DMS114 treated with DMSO at 0.1 percent for 48 hours (cell line): Measurements from ENCODE around the gene RHOB.
"Not testable (repeated sequence)": the region's sequence is repeated elsewhere in the genome, so short reads cannot be mapped to it uniquely, and the experiment has no call there.

ENCODE experiments used
- DNase-seq: peaks from one replicate; lab custom pipeline; 2025; ENCODE audit not compliant: unreplicated experiment; lab: John Stamatoyannopoulos, UW

Gene RHOB

DNA sequence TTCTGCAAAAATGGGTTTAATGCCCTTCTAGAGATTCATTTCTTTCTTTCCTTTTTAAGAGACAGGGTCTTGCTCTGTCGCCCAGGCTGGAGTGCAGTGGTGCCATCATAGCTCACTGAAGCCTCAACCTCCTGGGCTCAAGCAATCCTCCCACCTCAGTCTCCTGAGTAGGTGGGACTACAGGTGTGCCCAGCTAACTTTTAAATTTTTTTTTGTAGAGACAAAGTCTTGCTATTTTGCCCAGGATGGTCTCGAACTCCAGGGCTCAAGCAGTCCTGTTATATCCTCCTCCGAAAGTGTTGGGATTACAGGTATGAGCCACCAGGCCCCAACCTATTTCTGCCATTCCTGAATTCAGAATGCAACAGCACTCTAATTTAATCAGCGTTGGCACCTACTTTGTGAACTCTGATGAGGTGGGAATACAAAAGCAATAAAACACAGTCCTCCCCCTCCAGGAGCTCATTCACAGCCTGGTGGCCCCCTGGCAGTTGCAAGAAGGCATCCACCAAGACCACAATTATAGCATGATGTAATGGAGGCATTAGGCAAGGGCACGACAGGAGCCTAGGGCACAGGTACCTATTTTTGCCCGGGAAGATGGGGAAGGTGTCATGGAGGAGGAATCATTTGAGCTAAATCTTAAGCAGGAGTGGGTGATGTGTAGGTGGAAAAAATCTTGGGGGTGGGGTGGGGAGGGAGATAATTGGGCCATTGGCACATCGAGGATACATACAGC lies 5.1 kb downstream of the RHOB start:
- DNase-seq: no peak

DNA sequence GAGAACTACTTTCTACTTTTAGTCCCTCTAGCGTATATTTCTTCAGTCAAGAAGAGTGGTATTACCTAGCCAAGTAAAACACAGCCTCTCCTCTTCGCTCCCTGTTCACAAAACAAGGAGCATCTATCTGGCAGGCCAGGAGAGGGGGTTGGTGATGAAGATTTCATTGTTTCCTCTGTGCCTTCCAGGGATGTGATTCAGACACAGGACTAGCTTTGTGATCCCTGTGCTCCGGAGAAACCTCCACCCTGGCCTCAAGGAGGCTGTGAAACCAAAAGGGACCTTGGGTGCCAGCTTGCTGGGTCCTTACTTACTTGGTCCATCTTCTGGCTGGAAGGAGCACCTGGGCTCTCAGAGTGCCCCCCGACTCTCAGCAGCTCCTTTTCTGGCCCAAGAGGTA lies 5.7 kb downstream of the RHOB start:
- no peak for DNase-seq

DNA sequence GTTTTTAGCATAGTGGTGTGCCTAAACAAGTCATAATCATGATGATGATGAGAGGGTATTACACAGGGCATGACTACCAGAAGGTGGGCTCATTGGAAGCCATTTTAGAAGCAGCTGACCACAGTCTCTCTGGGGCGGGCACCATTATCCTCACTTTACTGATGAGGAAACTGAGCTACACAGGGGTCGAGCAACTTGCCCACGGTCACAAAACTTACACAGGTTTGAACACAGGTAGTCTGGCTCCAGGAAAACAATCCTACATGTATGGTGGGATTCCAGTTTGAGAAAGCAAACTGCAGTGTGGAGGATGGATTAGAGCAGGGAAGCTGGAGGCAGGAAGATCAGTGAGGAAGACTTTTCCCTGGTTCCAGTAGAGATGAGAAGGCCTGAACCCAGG lies 6.2 kb downstream of the RHOB start:
- DNase-seq: no peak

DNA sequence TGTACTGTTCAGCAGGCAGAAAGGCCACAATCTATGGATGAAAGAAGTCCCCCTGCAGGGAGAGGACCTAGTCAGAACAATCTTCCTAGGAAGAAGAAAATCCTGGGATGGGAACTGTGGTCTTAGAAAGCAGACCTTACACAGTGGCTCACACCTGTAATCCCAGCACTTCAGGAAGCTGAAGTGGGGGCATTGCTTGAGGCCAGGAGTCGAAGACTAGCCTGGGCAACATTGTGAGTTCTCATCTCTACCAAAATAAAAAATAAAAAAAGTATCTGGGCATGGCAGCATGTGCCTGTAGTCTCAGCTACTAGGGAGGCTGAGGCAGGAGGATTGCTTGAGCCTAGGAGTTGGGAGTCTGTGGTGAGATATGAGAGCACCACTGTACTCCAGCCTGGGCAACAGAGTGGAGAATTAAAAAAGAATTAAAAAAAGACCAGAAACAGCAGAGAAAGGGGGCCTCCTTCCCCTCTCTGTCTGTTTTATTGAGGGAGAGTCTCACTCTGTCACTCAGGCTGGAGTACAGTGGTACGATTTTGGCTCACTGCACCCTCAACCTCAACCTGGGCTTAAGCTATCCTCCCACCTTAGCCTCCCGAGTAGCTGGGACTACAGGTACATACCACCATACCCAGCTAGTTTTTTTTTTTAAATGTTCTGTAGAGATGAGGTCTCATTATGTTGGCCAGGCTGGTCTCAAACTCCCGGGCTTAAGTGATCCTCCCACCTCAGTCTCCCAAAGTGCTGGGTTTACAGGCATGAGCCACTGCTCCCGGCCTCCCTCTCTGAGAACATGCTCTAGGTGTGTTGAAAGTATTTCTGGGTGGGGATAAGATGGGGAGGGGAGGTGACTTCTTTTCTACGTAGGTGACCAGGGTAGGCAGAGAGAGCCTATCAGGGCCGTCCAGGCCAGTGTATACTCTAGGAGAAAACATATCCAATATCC lies 7.4 kb downstream of the RHOB start:
- DNase-seq: no peak

DNA sequence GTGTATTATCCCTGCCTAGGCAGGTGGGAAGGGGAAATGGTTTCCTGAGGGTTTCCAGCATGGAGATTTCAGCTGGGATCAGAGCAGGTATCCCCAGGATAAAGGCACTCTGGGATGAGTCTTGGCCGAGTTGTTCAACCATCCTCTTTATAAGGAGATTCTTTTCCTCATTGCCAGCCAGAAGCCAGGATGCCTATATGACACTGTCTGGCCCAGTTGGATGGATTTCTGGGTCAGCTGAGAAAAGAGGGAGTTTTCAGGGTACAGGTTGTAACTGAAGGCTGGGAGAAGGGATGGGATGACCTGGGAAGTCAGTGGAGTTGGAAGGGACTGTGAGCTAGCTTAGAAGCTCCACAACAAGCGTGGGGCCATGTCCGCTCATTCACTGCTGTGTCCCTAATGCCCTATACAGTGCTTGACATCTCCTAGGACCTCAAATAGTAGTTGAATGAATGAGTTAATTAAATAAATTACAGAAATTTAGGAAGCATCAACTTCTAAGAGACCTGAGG lies 8.3 kb downstream of the RHOB start:
- DNase-seq: no peak

DNA sequence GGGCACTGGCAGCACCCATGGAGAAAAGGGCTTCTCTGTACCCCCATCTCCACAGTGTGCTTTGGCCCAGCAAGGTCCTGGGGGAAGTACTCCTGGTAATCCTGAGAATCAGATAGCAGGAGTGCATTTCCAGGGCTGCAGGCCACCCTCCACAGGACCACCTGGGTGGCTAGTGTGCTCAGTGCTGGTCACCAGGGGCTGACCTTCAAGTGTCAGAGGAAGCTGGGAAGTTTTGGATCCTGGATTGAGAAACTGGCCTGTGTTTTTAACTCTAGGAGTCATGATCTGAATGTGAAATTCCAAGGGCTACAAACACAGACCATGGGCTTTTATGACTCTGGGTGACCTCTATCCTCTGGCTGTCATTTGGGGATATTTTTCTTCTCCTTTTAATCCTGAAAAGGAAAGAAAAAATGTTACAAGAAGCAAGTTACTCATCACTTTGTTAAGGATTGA lies 9.3 kb downstream of the RHOB start:
- no peak for DNase-seq

DNA sequence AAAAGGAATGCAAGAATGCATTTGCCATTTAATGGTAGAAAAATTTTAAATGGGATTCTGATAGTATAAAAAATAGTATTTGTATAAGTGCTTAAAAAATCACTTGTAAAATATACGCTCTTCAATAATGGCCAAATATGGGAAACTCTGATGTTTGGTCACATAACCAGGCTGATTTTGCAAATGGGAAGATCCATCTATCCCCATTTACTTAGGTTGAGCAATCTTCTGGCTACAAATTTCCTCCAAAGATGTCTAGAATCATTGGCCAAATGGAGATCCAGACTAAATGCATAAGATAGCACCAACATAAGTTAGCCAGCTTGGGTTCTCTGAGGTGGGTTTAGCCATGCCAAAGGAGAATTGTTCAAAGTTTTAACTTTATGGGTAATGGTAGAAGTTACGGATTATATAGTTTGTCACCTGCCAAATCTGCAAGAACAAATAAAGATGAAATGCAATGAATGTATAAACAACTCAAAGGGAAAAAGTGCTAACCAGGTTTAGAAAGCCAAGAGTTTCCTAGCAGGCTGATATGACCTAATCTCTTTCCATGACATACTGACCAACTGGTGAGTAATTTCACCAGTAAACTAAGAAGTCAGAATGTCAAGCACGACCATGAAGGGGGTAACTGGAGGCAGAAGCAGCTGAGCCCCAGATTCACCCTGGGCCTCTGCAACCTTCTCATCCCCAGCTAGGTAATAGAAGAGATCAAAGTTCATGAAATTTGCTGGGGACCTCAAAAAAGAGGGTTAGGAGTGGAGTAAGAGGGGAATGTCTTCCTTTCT lies 10.0 kb downstream of the RHOB start:
- DNase-seq: no peak

DNA sequence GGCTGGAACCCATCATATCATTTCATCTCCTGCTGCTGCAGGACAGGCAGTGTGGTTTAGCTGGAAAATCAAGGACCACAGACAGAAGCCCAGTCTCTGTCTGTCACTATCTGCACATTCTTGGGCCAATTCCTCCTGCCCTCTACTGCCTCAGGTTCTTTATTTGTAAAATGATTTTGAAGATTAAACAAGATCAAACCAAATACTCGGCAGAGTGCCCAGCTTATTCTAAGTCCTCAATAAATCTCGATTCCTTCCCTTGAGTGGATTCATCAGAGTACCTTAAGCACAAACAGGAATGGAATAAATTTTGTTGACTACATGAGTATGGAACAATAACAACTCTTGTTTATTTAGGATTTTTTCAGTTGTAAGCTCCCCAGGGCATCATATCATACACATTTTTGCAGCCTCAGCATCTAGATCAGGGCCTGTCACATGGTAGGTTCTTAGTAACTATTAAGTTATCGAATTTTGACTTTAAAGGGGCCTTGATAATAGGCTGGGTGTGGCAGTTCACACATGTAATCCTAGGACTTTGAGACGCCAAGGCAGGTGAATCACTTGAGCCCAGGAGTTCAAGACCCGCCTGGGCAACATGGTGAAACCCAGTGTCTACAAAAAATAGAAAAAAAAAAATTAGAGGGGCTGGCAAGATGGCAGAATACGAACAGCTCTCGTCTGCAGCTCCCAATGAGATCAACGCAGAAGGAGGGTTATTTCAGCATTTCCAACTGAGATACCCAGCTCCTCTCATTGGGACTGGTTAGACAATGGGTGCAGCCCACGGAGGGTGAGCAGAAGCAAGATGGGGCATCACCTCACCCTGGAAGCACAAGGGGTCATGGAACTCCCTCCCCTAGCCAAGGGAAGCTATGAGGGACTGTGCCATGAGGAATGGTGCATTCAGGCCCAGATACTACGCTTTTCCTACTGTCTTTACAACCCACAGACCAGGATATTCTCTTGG lies 11.1 kb downstream of the RHOB start:
- DNase-seq: no peak

DNA sequence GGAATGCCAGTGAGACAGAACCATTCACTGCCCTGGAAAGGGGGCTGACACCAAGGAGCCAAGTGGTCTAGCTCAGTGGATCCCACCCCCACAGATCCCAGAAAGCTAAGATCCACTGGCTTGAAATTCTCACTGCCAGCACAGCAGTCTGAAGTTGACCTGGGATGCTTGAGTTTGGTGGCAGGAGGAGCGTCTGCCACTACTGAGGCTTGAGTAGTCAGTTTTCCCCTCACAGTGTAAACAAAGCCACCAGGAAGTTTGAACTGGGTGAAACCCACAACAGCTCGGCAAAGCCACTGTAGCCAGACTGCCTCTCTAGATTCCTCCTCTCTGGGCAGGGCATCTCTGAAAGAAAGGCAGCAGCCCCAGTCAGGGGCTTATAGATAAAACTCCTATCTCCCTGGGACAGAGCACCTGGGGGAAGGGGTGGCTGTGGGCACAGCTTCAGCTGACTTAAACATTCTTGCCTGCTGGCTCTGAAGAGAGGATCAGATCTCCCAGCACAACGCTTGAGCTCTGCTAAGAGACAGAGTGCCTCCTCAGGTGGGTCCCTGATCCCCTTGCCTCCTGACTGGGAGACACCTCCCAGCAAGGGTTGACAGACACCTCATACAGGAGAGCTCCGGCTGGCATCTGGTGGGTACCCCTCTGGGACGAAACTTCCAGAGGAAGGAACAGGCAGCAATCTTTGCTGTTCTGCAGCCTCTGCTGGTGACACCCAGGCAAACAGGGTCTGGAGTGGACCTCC lies 12.0 kb downstream of the RHOB start:
- not testable (repeated sequence) for DNase-seq

DNA sequence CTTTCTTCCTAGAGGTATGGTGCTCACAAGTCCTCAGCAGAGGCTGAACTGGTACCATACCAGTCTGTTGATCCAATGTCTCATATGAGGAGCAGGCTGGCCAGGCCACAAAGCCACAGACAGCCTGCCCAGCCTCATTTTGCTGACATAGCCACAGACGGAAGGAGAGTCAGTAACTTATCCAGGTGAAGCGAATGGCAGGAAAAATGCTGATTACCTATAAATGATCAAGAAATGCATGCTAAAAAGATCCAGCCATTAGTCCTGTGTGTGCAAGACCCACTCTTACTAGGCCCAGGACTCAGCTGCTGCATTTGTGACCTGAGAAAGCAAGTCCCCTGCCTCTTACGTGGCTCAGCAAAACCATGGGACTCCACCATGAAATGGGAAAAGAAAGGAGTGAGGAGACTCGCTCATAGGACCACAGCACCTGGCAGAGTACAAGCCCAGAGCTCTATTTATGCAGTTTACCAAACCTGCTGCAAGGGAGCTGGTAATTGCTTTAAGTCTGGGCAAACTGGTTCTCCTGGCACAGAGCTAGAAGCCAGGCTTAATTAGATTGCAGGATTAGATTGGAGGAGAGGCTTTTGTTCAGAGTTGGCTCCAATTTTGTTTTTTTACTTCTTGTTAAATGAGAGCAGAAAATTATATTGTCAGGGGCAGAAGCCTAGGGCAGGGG lies 19.0 kb downstream of the RHOB start:
- no peak for DNase-seq

DNA sequence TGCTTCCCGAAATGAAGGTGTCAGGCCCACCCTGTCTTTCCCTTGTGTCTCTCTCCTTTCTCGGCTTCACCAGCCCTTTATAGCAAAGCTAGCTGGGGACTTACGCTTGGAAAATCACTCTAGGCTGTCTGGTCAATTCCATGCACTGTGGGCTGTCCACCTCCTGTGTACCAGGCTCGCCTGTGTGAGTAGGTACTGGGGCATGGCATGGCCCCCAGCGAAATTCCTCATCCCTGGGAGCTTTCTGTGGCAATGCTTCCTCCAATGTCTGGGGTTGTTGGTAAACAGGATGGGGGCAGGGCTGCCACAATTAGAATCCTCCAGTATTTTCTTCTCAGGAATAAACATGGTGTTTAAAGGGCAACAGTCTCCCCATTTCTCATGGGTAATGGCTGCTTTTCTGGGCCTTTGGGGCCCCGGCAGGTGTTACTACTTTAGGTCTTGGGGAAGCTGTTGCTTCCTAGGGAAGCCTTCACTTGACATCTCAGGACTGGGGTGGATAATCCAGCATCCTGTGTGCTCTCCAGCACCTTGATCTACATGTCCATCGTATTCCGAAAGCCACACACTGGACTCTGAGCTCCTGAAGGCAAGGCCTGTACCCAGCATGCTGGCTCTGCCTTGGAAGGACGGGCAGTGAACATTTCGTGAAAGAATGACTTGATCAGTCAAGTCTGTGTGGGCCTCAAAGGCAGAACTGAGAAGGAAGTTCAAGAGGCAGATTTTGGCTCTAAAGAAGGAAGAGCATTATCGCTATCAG lies 21.1 kb downstream of the RHOB start:
- no peak for DNase-seq

DNA sequence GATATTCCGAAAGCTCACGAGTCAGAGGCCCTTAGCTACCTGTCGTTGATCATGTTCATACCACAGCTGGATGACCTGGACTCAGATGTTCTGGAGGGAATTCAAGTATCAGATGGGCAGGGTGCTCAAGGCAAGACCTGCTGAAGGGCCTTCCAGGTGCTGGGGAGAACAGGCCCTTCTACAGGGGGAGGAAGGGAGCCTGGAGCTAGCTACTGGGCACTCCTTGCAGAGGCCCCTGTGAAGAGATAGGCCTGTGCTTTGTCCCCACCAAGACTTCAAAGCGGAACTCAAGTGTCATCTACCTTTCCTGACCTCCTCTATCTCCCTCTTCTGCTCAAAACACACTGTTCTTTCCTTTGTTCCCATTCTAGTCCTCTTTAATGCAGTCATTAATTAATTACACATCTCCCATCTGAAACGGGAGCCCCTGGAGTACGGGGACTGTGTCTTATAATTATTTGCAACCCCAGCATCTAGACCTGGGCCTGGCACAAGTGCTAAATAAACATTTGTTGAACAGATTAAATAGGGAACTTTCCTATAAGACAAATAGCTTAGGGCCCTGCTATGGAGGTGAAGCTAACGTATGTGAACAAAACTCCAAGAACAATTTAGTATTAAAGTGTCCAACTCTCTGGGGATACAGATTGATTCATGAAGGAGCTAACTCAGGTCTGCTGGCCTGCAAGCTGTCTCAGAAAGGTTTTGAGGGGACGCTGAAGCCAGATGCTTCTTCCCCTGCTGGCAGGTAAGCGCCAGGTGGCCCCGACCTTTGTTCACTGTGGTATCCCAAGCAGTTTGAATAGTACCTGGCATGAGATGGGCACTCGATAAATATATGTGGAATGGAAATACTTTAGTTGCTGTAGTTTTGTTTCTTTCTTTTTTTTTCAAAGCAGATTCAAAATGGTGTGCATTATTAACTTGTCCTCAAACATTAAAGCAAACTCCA lies 22.0 kb downstream of the RHOB start:
- no peak for DNase-seq

DNA sequence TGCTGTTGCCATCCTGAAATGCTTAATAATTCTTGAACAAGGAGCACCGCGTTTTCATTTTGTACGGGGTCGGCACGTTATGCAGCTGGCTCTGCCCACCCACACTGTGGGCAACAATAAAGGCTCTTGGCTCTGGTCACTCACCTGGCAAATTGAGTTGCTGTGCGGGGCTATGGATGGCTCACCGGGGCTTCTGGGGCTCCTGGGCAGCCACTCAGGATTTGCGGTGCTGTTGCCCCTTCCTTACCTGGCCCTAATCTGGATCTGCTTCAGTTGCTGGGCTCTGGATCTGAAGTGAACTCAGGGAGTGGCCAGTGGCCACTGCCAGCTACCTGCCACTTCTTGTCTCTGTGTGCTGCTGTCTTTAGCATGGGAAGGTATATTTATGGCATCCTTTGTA lies 22.7 kb downstream of the RHOB start:
- no peak for DNase-seq

DNA sequence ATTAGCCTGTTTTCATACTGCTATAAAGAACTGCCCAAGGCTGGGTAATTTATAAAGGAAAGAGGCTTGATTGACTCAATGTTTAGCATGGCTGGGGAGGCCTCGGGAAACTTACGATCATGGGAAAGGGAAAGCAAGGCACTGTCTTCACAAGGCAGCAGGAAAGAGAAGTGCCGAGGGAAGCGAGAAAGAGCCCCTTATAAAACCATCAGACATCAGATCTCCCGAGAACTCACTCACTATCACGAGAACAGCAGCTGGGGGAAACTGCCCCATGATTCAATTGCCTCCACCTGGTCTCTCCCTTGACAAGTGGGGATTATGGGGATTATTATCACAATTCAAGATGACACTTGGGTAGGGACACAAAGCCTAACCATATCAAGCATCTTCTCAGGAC lies 23.3 kb downstream of the RHOB start:
- no peak for DNase-seq

DNA sequence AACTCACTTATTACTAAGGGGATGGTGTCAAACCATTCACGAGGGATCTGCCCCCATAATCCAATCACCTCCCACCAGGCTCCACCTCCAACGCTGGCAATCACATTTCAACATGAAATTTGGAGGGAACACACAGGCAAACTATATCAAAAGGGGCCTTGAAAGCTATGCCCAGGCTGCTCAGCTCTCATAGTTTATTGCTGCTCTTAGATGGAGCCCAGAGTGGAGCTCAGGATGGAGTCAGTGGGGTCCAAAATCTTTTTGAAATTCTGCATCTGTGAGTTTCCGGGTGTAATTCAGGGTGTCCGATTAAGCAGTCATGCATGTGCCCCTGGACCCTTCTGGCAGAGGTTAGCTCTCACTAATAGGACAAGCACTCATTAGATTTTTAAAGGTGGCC lies 24.3 kb downstream of the RHOB start:
- no peak for DNase-seq

DNA sequence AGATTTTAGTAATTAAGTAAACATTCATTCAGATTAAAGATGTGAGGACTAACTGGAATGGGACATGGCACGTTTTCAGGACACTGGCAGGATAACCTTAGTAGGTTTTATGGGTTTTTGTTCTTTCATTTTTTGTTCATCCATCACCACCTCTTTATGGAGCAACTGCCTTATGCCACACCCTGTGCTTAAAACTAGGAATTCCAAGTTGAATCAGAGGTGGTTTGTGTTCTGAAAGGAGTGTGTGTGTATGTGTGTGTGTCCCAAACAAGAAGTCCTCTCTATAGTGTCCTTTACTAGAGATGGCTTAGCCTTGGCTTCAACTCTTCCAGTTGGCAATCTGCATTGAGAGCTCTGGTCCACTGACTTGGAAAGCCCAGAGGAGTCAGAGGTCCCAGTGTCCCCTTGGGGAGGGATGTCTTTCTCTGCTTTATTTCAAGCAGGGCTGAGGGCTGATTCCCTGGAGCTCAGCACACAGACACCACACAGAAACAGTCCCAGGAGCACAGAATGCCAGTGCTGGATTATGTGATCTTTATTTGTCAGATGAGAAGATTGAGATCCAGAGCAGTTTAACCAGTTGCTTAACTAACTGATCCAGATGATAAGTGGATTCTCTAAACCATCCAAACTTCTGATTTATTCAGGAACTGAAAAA lies 25.2 kb downstream of the RHOB start:
- no peak for DNase-seq
